22Rv1 (cell line): ENCODE measurements around the gene LANCL1.

Experiments used
- ZFX ChIP-seq: fragments of 450-650 bp; IDR thresholded peaks from 2 replicates; pipeline ENCODE4 v1.6.1; 2017; ENCODE audit warnings: antibody characterized with exemption, borderline replicate concordance
- TF ChIP-seq, protein P1 (sequence below): fragments of 450-650 bp; IDR thresholded peaks from 2 replicates; pipeline ENCODE4 v1.5.1; 2017; ENCODE audit warnings: mild to moderate bottlenecking

DNA sequence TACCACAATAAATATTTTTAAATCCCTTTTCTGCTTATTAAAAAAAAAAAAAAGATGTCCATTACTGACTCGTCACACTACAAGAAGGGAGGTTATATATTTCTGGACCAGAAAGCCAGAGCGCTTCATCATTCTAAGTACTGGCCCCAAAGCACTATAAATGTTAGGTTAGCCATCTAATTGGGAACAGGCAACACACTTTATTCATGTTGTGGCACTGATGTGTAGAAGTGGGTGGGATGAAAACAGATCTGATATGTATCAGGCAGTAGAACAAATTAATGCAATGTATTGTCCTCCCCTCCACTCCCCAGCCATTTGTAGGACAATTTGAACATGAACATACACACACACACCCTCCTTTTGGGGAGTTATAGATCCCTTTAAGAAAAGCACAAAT is 24.4 kb downstream of the LANCL1 start:
- TF ChIP-seq, protein P1, sequence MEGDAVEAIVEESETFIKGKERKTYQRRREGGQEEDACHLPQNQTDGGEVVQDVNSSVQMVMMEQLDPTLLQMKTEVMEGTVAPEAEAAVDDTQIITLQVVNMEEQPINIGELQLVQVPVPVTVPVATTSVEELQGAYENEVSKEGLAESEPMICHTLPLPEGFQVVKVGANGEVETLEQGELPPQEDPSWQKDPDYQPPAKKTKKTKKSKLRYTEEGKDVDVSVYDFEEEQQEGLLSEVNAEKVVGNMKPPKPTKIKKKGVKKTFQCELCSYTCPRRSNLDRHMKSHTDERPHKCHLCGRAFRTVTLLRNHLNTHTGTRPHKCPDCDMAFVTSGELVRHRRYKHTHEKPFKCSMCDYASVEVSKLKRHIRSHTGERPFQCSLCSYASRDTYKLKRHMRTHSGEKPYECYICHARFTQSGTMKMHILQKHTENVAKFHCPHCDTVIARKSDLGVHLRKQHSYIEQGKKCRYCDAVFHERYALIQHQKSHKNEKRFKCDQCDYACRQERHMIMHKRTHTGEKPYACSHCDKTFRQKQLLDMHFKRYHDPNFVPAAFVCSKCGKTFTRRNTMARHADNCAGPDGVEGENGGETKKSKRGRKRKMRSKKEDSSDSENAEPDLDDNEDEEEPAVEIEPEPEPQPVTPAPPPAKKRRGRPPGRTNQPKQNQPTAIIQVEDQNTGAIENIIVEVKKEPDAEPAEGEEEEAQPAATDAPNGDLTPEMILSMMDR = no peak
- TF ChIP-seq ZFX = no peak
